Right lobe of liver (tissue), 4 donors: Measurements from ENCODE around the gene TXNDC5.

ENCODE experiments used
- POLR2A ChIP-seq: fragments of 450-650 bp; IDR thresholded peaks from one replicate; pipeline ENCODE4 v1.6.1; 2017; ENCODE audit warnings: antibody characterized with exemption, mild to moderate bottlenecking
- TF ChIP-seq, protein P1 (sequence below), 4 donors: fragments of 200-600 bp in 3 of 4; fragments of 450-650 bp in 1 of 4; IDR thresholded peaks; one replicate each; pipeline versions ENCODE4 v1.5.1 to v1.8.0; 2016 to 2022; ENCODE audit warnings: antibody characterized with exemption in 4 of 4, mild to moderate bottlenecking in 2 of 4
- donor health status: DM: no; HTN: no; CAD: no.
- donor health status: DM: no; HTN: no; CAD: no.
- donor health status: DM: no; HTN: yes; CAD: no.

DNA sequence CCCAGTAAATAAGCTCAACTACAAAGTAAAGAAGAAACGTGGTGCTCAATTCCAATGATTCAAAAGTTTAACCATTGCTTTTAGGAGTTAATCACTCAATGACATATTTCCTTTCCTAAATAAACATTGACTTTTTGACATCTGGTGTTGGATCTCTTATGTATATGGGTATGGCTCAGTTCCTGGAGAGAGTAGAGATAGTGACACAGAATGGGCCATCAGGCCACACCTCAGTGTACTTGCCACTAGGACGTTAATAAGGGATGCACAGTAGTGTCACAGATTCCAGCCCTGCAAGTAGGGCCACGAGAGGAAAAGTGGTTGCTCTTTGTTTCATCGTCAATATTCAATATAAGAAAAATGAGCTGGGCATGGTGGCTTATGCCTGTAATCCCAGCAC lies 48.9 kb upstream of the TXNDC5 start:
- TF ChIP-seq, protein P1, sequence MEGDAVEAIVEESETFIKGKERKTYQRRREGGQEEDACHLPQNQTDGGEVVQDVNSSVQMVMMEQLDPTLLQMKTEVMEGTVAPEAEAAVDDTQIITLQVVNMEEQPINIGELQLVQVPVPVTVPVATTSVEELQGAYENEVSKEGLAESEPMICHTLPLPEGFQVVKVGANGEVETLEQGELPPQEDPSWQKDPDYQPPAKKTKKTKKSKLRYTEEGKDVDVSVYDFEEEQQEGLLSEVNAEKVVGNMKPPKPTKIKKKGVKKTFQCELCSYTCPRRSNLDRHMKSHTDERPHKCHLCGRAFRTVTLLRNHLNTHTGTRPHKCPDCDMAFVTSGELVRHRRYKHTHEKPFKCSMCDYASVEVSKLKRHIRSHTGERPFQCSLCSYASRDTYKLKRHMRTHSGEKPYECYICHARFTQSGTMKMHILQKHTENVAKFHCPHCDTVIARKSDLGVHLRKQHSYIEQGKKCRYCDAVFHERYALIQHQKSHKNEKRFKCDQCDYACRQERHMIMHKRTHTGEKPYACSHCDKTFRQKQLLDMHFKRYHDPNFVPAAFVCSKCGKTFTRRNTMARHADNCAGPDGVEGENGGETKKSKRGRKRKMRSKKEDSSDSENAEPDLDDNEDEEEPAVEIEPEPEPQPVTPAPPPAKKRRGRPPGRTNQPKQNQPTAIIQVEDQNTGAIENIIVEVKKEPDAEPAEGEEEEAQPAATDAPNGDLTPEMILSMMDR (IDR thresholded peaks at IDR 0.05): no peak
- TF ChIP-seq POLR2A: no peak
